ENCODE measurements around the gene KRTAP19-5. TPM values are rescaled to one million over a fixed set of nuclear protein-coding genes. Genes with fewer than 3 reads are reported as not detected.

Gene KRTAP19-5
- total RNA-seq, 3 donors from 2014 or later (not counting 1 experiment from before 2014, with no cell fraction given) = not detected

DNA sequence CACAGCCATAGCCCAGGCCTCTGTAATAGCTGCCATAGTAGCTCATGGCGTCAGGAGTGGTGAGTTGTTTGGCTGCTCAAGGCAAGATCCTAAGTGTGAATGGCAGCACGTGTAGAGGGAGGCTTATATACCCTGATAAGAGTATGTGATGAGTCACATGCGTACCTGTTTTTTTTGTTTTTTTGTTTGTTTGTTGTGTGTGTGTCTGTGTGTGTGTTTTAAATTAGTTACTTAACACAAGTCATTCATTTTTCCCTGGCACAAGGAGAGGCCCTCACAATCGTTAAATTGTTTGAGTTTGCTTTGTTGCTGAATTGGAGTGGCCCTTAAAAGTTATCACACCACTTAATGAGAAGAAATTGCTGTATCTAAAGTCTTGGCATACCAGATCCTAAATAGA is 4.9 kb downstream of the KRTAP19-5 start, which contains the start of gene KRTAP19-4:
TSS of gene KRTAP19-4 (minus strand) at position 101 of the 400 bp plus-strand sequence. CDS start at position 46, 55 bp downstream.
- Mint-ChIP-seq H3K27ac (no peak within 1 kb of the TSS), H3K27me3 (ENCODE audit: low read depth in 2 of 2) (no peaks in the 10 kb centered on the region), H3K9me3 (peaks cover 3% of the 10 kb centered on the region in 2 donors), H3K4me1 (no peaks in the 10 kb centered on the region), H3K4me3 (no peak within 1 kb of the TSS), H3K36me3 (no peaks in the 10 kb centered on the region)
- no peak for DNase-seq
- intact Hi-C loops (cut with micrococcal nuclease) = no loop called here
- ATAC-seq = no peak
- TF ChIP-seq, protein P1, sequence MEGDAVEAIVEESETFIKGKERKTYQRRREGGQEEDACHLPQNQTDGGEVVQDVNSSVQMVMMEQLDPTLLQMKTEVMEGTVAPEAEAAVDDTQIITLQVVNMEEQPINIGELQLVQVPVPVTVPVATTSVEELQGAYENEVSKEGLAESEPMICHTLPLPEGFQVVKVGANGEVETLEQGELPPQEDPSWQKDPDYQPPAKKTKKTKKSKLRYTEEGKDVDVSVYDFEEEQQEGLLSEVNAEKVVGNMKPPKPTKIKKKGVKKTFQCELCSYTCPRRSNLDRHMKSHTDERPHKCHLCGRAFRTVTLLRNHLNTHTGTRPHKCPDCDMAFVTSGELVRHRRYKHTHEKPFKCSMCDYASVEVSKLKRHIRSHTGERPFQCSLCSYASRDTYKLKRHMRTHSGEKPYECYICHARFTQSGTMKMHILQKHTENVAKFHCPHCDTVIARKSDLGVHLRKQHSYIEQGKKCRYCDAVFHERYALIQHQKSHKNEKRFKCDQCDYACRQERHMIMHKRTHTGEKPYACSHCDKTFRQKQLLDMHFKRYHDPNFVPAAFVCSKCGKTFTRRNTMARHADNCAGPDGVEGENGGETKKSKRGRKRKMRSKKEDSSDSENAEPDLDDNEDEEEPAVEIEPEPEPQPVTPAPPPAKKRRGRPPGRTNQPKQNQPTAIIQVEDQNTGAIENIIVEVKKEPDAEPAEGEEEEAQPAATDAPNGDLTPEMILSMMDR (IDR thresholded peaks at IDR 0.05) = no peak
- H3K4me3 ChIP-seq (ENCODE audit: low read length) = no peak within 1 kb of the TSS
- WGBS (ENCODE audit: insufficient coverage) = 80% methylated on average over 3 of the region's 4 CpGs
- H3K4me1 ChIP-seq (ENCODE audit: control insufficient read depth, insufficient read depth, low read length) = no peaks in the 10 kb centered on the region
- H3K9me3 ChIP-seq (ENCODE audit: control insufficient read depth, insufficient read depth, low read length) = peaks cover 5% of the 10 kb centered on the region
- no peaks in the 10 kb centered on the region for H3K36me3 ChIP-seq (ENCODE audit: control insufficient read depth, insufficient read depth, low read length)
- no peaks in the 10 kb centered on the region for H3K27me3 ChIP-seq (ENCODE audit: control insufficient read depth, insufficient read depth, low read length)
- no peak within 1 kb of the TSS for H3K27ac ChIP-seq (ENCODE audit: low read length)

- H3K27ac Mint-ChIP-seq = no peak within 1 kb of the TSS
- DNase-seq = no peak
- intact Hi-C loops (cut with micrococcal nuclease) = no loop called here
- no peak within 1 kb of the TSS for H3K4me3 ChIP-seq (ENCODE audit: low read length)
- no peaks in the 10 kb centered on the region for H3K27me3 ChIP-seq (ENCODE audit: control insufficient read depth, insufficient read depth, low read length)
- H3K27ac ChIP-seq (ENCODE audit: low read length) = no peak within 1 kb of the TSS
- H3K9me3 Mint-ChIP-seq = peaks cover 3 to 8% of the 10 kb centered on the region in 2 donors
- H3K27me3 Mint-ChIP-seq (ENCODE audit: low read depth in 2 of 2) = no peaks in the 10 kb centered on the region
- no peak within 1 kb of the TSS for H3K4me3 Mint-ChIP-seq
- no CpG with 5 or more reads among the region's 2 CpGs for WGBS (ENCODE audit: insufficient coverage)
- peaks cover 3% of the 10 kb centered on the region for H3K9me3 ChIP-seq (ENCODE audit: control insufficient read depth, insufficient read depth, low read length)
- no peak for ATAC-seq
- H3K36me3 Mint-ChIP-seq = no peaks in the 10 kb centered on the region
- TF ChIP-seq, protein P1 (IDR thresholded peaks at IDR 0.05) = no peak
- H3K36me3 ChIP-seq (ENCODE audit: control insufficient read depth, insufficient read depth, low read length) = no peaks in the 10 kb centered on the region
- H3K4me1 Mint-ChIP-seq = no peaks in the 10 kb centered on the region
- H3K4me1 ChIP-seq (ENCODE audit: control insufficient read depth, insufficient read depth, low read length) = no peaks in the 10 kb centered on the region
These were observed 9.9 kb downstream of the KRTAP19-5 start, which contains the start of gene KRTAP19-3 for GRCh38 chr21:30491963-30492428. TSS of gene KRTAP19-3 (minus strand) at chr21:30492013. CDS start at chr21:30491957, 56 bp downstream.

DNA sequence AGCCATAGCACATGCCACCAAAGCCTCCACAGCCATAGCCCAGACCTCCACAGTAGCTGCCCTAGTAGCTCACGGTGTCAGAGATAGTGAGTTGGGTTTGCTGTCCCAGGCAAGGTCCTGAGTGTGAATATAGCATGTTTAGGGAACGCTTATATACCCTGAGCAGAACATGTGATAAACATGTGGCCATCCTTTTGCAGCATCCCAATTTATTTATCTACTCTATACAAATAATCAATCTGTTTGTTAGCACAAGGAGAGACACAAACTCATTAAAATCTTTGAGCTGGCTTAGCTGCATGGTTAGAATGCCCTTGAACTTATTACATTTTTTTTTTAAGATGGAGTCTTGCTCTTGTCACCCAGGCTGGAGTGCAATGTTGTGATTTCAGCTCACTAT is 14.6 kb downstream of the KRTAP19-5 start, which contains the start of gene KRTAP19-2:
TSS of gene KRTAP19-2 (minus strand) at position 101 of the 400 bp plus-strand sequence. CDS start at position 13, 88 bp downstream.
- TF ChIP-seq, protein P1 (IDR thresholded peaks at IDR 0.05) = no peak
- Histone ChIP-seq H3K4me1 (ENCODE audit: control insufficient read depth, insufficient read depth, low read length) (no peaks in the 10 kb centered on the region), H3K4me3 (ENCODE audit: low read length) (no peak within 1 kb of the TSS), H3K27ac (ENCODE audit: low read length) (no peak within 1 kb of the TSS), H3K27me3 (ENCODE audit: control insufficient read depth, insufficient read depth, low read length) (no peaks in the 10 kb centered on the region), H3K9me3 (ENCODE audit: control insufficient read depth, insufficient read depth, low read length) (peaks cover 10% of the 10 kb centered on the region), H3K36me3 (ENCODE audit: control insufficient read depth, insufficient read depth, low read length) (no peaks in the 10 kb centered on the region)
- 94% methylated on average over 2 of the region's 2 CpGs for WGBS (ENCODE audit: insufficient coverage)
- ATAC-seq = no peak
- Mint-ChIP-seq H3K4me1 (no peaks in the 10 kb centered on the region), H3K9me3 (peaks cover 7 to 11% of the 10 kb centered on the region in 2 donors), H3K27ac (no peak within 1 kb of the TSS), H3K36me3 (no peaks in the 10 kb centered on the region), H3K27me3 (ENCODE audit: low read depth in 2 of 2) (no peaks in the 10 kb centered on the region), H3K4me3 (no peak within 1 kb of the TSS)
- DNase-seq = no peak
- intact Hi-C loops (cut with micrococcal nuclease) = no loop called here

GRCh38 chr21:30486180-30486579 is 15.8 kb downstream of the KRTAP19-5 start:
- intact Hi-C loops (cut with micrococcal nuclease) = no loop called here
- Histone ChIP-seq H3K36me3 (ENCODE audit: control insufficient read depth, insufficient read depth, low read length) (no peaks in the 10 kb centered on the region), H3K27me3 (ENCODE audit: control insufficient read depth, insufficient read depth, low read length) (no peaks in the 10 kb centered on the region), H3K27ac (ENCODE audit: low read length) (no peak overlapping the region), H3K4me3 (ENCODE audit: low read length) (no peak overlapping the region), H3K4me1 (ENCODE audit: control insufficient read depth, insufficient read depth, low read length) (no peaks in the 10 kb centered on the region), H3K9me3 (ENCODE audit: control insufficient read depth, insufficient read depth, low read length) (peaks cover 10% of the 10 kb centered on the region)
- Mint-ChIP-seq H3K27ac (no peak overlapping the region), H3K4me1 (no peaks in the 10 kb centered on the region), H3K4me3 (no peak overlapping the region), H3K9me3 (peaks cover 9 to 12% of the 10 kb centered on the region in 2 donors), H3K27me3 (ENCODE audit: low read depth in 2 of 2) (no peaks in the 10 kb centered on the region), H3K36me3 (no peaks in the 10 kb centered on the region)
- WGBS (ENCODE audit: insufficient coverage) = 70% methylated on average over 2 of the region's 2 CpGs
- no peak for DNase-seq
- ATAC-seq = no peak
- TF ChIP-seq, protein P1 (IDR thresholded peaks at IDR 0.05) = no peak
